Mesendoderm (in vitro differentiated cells): Measurements from ENCODE around the gene SLC43A3.

Experiments used
- DNase-seq: peaks from one replicate; pipeline ENCODE4 v3.0.0; 2013
- H2AK5ac ChIP-seq: 2 replicates; pipeline ENCODE4 v1.6.1; 2013; ENCODE audit warnings: low read length, inconsistent platforms
- H2BK120ac ChIP-seq: 2 replicates; pipeline ENCODE4 v1.6.1; 2013; ENCODE audit warnings: low read depth, mild to moderate bottlenecking, low read length, moderate library complexity, mixed read lengths
- H2BK15ac ChIP-seq: replicated peaks from 2 replicates; pipeline ENCODE4 v1.6.1; 2013; ENCODE audit warnings: low read depth, mild to moderate bottlenecking, moderate library complexity
- H2BK5ac ChIP-seq: 2 replicates; pipeline ENCODE4 v1.6.1; 2013; ENCODE audit warnings: low read length, inconsistent platforms
- H3K18ac ChIP-seq: 2 replicates; pipeline ENCODE4 v1.6.1; 2013; ENCODE audit warnings: mild to moderate bottlenecking, low read length, mixed read lengths
- H3K23ac ChIP-seq: one replicate; pipeline ENCODE4 v1.6.1; 2013; ENCODE audit warnings: low read length
- H3K27ac ChIP-seq: 2 replicates; pipeline ENCODE4 v1.5.1; 2013; ENCODE audit warnings: low read depth, mild to moderate bottlenecking, inconsistent platforms, low read length, moderate library complexity
- H3K27me3 ChIP-seq: 2 replicates; pipeline ENCODE4 v1.6.1; 2013; ENCODE audit warnings: low read length, control low read depth, mild to moderate bottlenecking, inconsistent platforms; ENCODE audit not compliant: insufficient read depth, poor library complexity
- H3K36me3 ChIP-seq: 2 replicates; pipeline ENCODE4 v1.6.1; 2013; ENCODE audit warnings: low read length, inconsistent platforms; ENCODE audit not compliant: control insufficient read depth, insufficient read depth
- H3K4ac ChIP-seq: one replicate; pipeline ENCODE4 v1.6.1; 2013; ENCODE audit warnings: low read depth, mild to moderate bottlenecking, low read length, moderate library complexity
- H3K4me1 ChIP-seq: 2 replicates; pipeline ENCODE4 v1.6.1; 2013; ENCODE audit warnings: low read depth, low read length, inconsistent platforms; ENCODE audit not compliant: control insufficient read depth
- H3K4me2 ChIP-seq: 2 replicates; pipeline ENCODE4 v1.6.1; 2013; ENCODE audit warnings: low read length
- H3K4me3 ChIP-seq: 2 replicates; pipeline ENCODE4 v1.5.1; 2013; ENCODE audit warnings: mild to moderate bottlenecking, low read length
- H3K56ac ChIP-seq: one replicate; pipeline ENCODE4 v1.6.1; 2013; ENCODE audit warnings: low read length
- H3K79me1 ChIP-seq: 2 replicates; pipeline ENCODE4 v1.6.1; 2013; ENCODE audit warnings: low read length, inconsistent platforms
- H3K79me2 ChIP-seq: 2 replicates; pipeline ENCODE4 v1.6.1; 2013; ENCODE audit warnings: mild to moderate bottlenecking, low read length; ENCODE audit not compliant: control insufficient read depth, insufficient read depth
- H3K9ac ChIP-seq: 2 replicates; pipeline ENCODE4 v1.6.1; 2013; ENCODE audit warnings: low read length, inconsistent platforms
- H4K5ac ChIP-seq: one replicate; pipeline ENCODE4 v1.6.1; 2013; ENCODE audit warnings: low read length
- H4K8ac ChIP-seq: one replicate; pipeline ENCODE4 v1.6.1; 2013; ENCODE audit warnings: low read depth, mild to moderate bottlenecking, control low read depth, low read length, moderate library complexity
- WGBS: extraction: QIAGEN DNeasy Blood & Tissue Kit; methylation state at CpG from one replicate; pipeline ENCODE4 v1.1.7; 2013; ENCODE audit warnings: low lambda C conversion rate, missing lambda C conversion rate; ENCODE audit not compliant: insufficient coverage; ENCODE audit errors: extremely low coverage; 5-methylcytosine and 5-hydroxymethylcytosine counted together

SLC43A3 gene

GRCh38 chr11:57395905-57396623, 30.9 kb downstream of the SLC43A3 start:
- Histone ChIP-seq H3K23ac (no peak overlapping the region), H3K36me3 (no peaks in the 10 kb centered on the region), H3K79me2 (no peaks in the 10 kb centered on the region), H3K27me3 (no peaks in the 10 kb centered on the region), H3K9ac (no peak overlapping the region), H2BK5ac (no peak overlapping the region), H3K4me1 (no peaks in the 10 kb centered on the region), H3K27ac (no peak overlapping the region), H4K5ac (no peak overlapping the region), H3K4me3 (no peak overlapping the region), H3K56ac (no peak overlapping the region), H2BK120ac (no peak overlapping the region), H4K8ac (no peak overlapping the region), H3K4ac (no peak overlapping the region), H3K18ac (no peak overlapping the region), H3K79me1 (no peaks in the 10 kb centered on the region), H2BK15ac (no peak overlapping the region), H3K4me2 (no peak overlapping the region), H2AK5ac (no peak overlapping the region)
- WGBS: no CpG with 5 or more reads among the region's 11 CpGs
- DNase-seq: no peak

DNA sequence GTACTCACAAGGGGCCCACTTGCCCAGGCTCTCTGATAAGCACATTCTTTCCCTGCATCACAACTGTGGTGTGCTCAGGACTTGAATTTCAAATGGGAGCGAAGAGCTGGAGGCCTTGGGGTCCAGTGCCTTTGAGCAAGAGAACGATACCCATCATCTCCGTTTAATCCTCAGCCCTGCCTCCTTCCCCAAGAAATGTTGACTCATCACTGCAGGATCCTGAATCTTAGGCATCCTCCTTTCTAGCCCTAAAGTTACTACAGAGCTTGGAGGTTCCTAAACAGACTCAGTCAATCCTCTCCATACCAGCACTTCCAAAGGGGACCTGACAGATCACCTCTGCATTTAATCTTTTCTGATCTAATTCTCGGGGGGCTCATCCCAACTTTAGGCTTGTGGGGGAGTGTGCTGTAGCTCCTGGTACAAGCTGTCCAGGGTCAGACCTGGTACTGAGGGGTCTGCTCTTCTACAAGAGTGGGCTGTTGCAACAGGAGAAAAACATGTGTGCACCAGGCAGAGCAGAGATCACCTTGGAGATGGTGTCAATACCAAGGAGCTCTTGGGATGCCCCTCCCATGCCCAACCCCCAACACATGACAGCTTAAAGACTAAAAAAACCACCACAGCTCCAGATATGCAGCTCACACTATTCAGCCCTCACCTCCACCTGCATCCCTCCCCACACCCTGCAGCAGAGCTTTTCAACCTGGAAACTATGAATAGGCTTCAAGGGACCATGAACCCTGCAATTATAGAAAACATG, 32.5 kb downstream of the SLC43A3 start:
- no CpG with 5 or more reads among the region's 4 CpGs for WGBS

DNA sequence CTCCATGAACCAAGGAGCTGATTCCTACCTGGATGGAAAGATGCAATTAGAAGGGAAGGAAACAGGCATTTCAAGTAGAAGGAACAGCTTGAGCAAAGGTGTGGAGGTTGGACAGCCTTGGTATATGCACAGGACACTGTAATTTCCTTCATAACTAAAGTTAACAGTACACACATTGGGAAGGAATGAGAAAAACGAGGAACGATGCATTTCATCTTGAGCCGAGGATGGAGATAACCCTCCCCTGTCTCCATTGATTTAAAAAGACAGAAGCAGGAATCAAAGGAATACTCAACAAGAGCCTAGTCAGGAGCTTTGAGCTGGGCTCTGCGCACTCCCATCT, 34.2 kb downstream of the SLC43A3 start:
- Histone ChIP-seq H2AK5ac (no peak overlapping the region), H3K4me2 (no peak overlapping the region), H3K27me3 (no peaks in the 10 kb centered on the region), H3K56ac (no peak overlapping the region), H3K9ac (no peak overlapping the region), H3K79me1 (no peaks in the 10 kb centered on the region), H3K18ac (no peak overlapping the region), H3K36me3 (no peaks in the 10 kb centered on the region), H4K5ac (no peak overlapping the region), H2BK120ac (no peak overlapping the region), H2BK5ac (no peak overlapping the region), H3K4ac (no peak overlapping the region), H3K79me2 (no peaks in the 10 kb centered on the region), H3K27ac (no peak overlapping the region), H4K8ac (no peak overlapping the region), H3K23ac (no peak overlapping the region), H3K4me3 (no peak overlapping the region), H3K4me1 (no peaks in the 10 kb centered on the region), H2BK15ac (no peak overlapping the region)
- no peak for DNase-seq
- WGBS: no CpG with 5 or more reads among the region's 4 CpGs

More for the DNA sequence above, 32.5 kb downstream of the SLC43A3 start:
- Histone ChIP-seq H3K79me1 (no peaks in the 10 kb centered on the region), H3K79me2 (no peaks in the 10 kb centered on the region), H3K4ac (no peak overlapping the region), H2BK120ac (no peak overlapping the region), H4K8ac (no peak overlapping the region), H2BK5ac (no peak overlapping the region), H3K36me3 (no peaks in the 10 kb centered on the region), H2AK5ac (no peak overlapping the region), H3K23ac (no peak overlapping the region), H3K4me2 (no peak overlapping the region), H3K27me3 (no peaks in the 10 kb centered on the region), H3K18ac (no peak overlapping the region), H3K4me1 (no peaks in the 10 kb centered on the region), H3K9ac (no peak overlapping the region), H2BK15ac (no peak overlapping the region), H4K5ac (no peak overlapping the region), H3K56ac (no peak overlapping the region), H3K27ac (no peak overlapping the region), H3K4me3 (no peak overlapping the region)
- DNase-seq: no peak

GRCh38 chr11:57392066-57392762, 34.7 kb downstream of the SLC43A3 start:
- Histone ChIP-seq H3K36me3 (no peaks in the 10 kb centered on the region), H3K56ac (no peak overlapping the region)

DNA sequence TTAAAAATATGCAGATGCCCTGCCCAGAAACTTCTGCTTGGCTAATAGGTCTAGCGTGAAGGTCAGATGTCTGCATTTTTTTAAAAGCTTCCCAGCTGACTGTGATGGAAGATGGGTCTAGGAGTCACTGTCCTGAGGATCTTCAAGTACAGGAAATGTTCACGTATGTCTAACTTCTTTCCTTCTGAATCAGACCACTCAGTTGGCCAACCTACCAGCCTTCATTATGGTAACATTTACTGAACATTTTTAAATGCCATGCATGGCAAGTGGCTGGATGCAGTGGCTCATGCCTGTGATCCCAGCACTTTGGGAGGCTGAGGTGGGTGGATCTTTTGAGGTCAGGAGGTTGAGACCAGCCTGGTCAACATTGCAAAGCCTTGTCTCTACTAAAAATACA, 35.4 kb downstream of the SLC43A3 start:
- no peak overlapping the region for H2BK5ac ChIP-seq
- no peak overlapping the region for H3K23ac ChIP-seq
- no peak overlapping the region for H3K27ac ChIP-seq
- H3K4me3 ChIP-seq: no peak overlapping the region
- no peaks in the 10 kb centered on the region for H3K4me1 ChIP-seq
- H3K4me2 ChIP-seq: no peak overlapping the region
- H3K4ac ChIP-seq: no peak overlapping the region
- H2BK15ac ChIP-seq: no peak overlapping the region
- no peak for DNase-seq
- H4K8ac ChIP-seq: no peak overlapping the region
- H3K9ac ChIP-seq: no peak overlapping the region
- no CpG with 5 or more reads among the region's 2 CpGs for WGBS
- no peak overlapping the region for H3K18ac ChIP-seq
- no peak overlapping the region for H3K56ac ChIP-seq
- H2BK120ac ChIP-seq: no peak overlapping the region
- no peaks in the 10 kb centered on the region for H3K79me2 ChIP-seq
- no peaks in the 10 kb centered on the region for H3K36me3 ChIP-seq
- no peak overlapping the region for H2AK5ac ChIP-seq
- H3K27me3 ChIP-seq: no peaks in the 10 kb centered on the region
- no peaks in the 10 kb centered on the region for H3K79me1 ChIP-seq
- no peak overlapping the region for H4K5ac ChIP-seq

More at GRCh38 chr11:57392066-57392762, 34.7 kb downstream of the SLC43A3 start:
- Histone ChIP-seq H3K79me2 (no peaks in the 10 kb centered on the region), H3K4me3 (no peak overlapping the region), H3K23ac (no peak overlapping the region), H3K4me1 (no peaks in the 10 kb centered on the region), H3K18ac (no peak overlapping the region), H3K27me3 (no peaks in the 10 kb centered on the region), H3K4me2 (no peak overlapping the region), H3K4ac (no peak overlapping the region), H2AK5ac (no peak overlapping the region), H2BK5ac (no peak overlapping the region), H3K27ac (no peak overlapping the region), H4K8ac (no peak overlapping the region), H2BK15ac (no peak overlapping the region), H3K79me1 (no peaks in the 10 kb centered on the region), H2BK120ac (no peak overlapping the region), H3K9ac (no peak overlapping the region), H4K5ac (no peak overlapping the region)
- no CpG with 5 or more reads among the region's 8 CpGs for WGBS
- DNase-seq: no peak
